HG03565 (cell line): ENCODE data around the gene SPRR5.

Experiments
- ATAC-seq: cut with Tn5 transposase; IDR thresholded peaks from one replicate; pipeline ENCODE4 v1.9.1; 2021; ENCODE audit warnings: mild to moderate bottlenecking, moderate library complexity; ENCODE audit not compliant: unreplicated experiment

The SPRR5 gene

DNA sequence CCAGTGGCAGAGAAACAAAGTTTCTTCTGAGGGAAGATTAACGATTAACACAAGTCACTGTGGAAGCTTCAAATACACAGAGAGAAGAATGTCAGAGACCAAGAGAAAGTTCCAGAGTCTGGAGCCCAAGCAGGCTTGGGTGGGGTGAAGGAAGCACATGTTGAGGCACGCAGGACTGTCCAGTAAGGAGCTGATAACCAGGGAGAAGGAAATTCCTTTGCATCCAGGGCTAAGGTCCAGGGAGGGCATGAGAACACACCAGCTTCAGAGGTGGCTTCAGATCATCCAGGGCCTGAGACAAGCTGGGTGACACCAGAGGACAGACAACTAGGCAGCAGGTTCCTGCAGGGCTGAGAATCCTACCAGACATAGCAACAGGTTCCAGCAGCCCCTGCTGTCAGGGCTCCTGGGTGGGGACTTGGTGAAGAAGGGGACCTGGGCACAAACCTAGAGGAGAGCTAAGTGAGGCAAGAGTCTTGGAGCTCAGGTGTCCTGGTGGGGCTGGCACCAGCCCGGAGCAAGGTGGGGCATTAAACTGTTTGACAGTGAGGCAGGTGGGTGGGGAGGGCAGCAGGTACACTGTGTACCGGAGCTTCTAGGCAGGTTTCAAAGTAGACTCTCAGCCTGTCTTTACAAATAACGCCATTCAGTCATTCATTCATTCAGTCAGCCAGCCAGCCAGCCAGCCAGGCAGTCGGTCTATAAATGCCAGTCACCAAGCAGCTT is 34.3 kb downstream of the SPRR5 start:
- ATAC-seq = no peak

DNA sequence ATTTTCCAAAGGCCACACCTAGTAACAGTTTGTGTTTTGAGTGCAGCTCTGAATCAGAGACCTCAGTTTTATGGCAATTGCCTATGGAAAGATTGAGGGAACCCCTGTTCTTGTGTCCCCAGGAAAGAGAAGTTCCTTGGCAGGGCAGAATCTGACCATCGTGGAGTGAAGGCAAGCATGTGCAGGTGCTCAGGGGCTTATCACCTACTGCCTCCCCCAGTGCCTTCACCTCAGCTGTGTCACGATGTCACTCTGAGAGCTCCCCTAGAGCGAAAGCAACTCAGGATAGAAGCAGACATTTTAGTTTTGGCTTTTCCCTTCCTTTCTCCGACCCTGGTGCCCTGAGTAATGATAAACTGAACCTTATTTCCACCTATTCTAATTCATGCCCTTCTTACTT is 35.1 kb downstream of the SPRR5 start:
- ATAC-seq = no peak

DNA sequence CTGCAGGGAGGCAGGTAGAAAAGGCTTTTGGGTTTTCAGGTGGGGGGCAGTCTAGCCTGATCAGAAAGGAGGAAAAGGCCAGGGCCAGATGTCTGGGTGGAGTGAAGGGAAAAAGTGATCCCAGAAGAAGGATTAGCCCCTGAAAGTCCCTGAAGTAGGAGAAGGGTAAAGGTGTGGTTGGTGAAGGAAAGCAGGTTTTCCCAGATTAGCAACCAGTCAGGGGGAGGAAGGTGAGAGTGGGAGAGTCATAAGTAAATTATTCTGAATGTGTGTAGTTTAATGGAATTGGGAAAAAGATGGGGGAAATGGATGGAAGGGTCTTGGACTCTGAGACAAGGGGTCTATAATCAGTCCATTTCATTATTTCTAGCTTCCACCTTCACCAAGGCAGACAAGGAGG is 36.2 kb downstream of the SPRR5 start:
- ATAC-seq = no peak

- ATAC-seq = no peak
Observed at GRCh38 chr1:152983743-152984142, 36.7 kb downstream of the SPRR5 start, which contains the start of gene SPRR1A. TSS of gene SPRR1A (plus strand) at chr1:152984081. CDS start at chr1:152985231, 1,150 bp downstream.

DNA sequence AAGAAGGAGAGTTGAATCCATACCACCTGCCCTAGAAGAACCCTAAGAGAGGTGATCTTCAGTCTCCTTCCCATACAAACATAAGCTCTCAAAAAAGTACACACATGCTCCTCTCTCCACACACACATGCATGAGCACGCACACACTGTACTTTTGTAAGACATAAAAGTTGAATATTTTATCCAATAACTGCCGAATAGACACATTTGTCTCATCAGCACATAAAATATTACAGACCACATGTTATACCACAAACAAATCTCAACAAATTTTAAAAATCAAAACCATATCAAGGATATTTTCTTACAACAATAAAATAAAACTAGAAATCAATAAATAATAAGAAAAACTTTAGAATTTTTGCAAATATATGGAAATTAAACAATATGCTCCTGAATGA is 39.6 kb downstream of the SPRR5 start:
- ATAC-seq = no peak

DNA sequence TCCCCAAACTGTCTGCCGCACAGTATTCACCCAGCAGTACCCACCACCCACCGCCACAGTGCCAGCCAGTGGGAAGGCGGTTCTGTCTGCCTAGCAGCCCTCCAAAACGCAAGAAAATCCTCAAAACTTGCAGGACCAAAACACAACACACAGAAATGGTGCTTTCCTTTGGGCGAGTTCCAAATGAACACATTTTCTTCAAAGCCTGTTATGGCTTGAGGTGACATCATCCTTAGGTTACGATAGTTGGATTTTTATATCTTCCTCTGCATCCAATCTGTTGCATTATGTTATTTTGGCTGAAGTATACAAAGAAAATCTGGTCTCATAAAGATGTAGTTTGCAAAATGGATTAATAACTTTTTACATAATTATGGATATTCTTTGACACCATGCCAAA is 46.2 kb downstream of the SPRR5 start:
- ATAC-seq = no peak

DNA sequence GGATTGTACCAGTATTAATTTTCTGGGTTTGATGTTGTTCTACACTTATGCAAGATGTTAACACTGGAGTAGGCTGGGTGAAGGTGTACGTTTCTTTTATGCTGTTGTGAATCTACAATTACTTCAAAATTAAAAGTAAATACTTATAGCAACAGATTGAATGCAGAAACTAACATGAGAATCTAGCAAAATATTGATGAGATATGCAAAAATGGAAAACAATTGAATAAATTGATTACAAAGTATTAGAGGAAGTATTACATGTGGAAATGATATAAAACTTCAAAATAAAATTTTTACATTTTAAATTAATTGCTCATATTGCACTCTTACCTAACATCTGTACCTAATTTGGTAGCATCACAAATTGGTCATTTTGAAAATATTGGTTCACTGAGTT is 48.8 kb downstream of the SPRR5 start:
- no peak for ATAC-seq

DNA sequence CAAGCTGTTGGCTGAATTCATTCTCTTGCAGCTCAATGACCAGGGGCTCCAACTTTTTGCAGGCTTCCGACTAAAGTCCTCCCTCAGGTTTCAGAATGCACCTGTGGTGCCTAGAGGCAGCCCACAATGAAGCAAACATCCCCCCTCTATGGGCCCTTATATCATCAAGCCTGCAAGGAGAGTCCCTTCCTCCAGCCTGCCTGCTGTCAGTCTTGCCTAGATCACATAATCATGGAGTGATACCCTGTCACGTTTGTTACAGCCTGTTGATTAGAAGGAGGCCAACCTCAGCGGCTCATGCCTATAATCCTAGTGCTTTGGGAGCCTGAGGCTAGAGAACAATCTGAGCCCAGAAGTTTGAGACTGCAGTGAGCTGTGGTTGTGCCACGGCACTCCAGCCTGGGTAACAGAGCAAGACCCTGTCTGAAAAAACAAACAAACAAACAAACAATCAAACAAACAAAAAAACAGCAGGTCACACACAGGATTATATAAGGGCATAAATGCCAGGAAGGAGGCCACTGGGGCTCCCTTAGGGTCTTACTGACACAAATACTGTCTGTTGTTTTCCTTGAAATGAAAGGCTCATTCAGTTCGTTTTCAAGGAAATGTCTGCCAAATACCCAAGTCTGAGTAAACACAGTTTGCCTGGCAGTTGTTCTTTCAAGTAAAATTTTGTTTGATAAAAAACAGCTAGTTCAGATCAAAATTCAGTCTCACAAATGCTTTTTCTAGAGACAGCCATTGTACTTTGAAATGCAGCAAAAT is 49.8 kb downstream of the SPRR5 start:
- ATAC-seq = no peak

GRCh38 chr1:152997901-152998300 is 50.9 kb downstream of the SPRR5 start:
- ATAC-seq = no peak

- no peak for ATAC-seq
Observed at GRCh38 chr1:152998476-152998875, 51.5 kb downstream of the SPRR5 start.
